GM23338 (cell line): ENCODE data around the gene HOXD9. TPM values are rescaled to one million over a fixed set of nuclear protein-coding genes. Genes with fewer than 3 reads are reported as not detected.

ENCODE experiments used
- ATAC-seq: fragments of 200-7000 bp; cut with Tn5 transposase; 3 replicates; pipeline ENCODE4 v1.9.1; 2020
- DNase-seq: peaks from one replicate; pipeline ENCODE4 v3.0.0-alpha.2; 2015; ENCODE audit warnings: low spot score
- H2AFZ ChIP-seq: fragments of 200-600 bp; sonication (generic); 2 replicates; pipeline ENCODE4 v1.8.0; 2016; ENCODE audit warnings: antibody characterized with exemption, mild to moderate bottlenecking, moderate library complexity
- H3F3A ChIP-seq: fragments of 200-600 bp; sonication (generic); replicated peaks from 2 replicates; pipeline ENCODE4 v1.8.0; 2017; ENCODE audit warnings: antibody characterized with exemption, mixed run types, low read depth
- H3K27ac ChIP-seq: fragments of 200-600 bp; sonication (generic); 2 replicates; pipeline ENCODE4 v1.6.1; 2016; ENCODE audit warnings: low read depth
- H3K27me3 ChIP-seq: fragments of 200-600 bp; sonication (generic); 2 replicates; pipeline ENCODE4 v1.8.0; 2016; ENCODE audit warnings: mild to moderate bottlenecking, mixed run types, moderate library complexity; ENCODE audit not compliant: insufficient read depth
- H3K36me3 ChIP-seq: fragments of 200-600 bp; sonication (generic); 2 replicates; pipeline ENCODE4 v1.8.0; 2016; ENCODE audit warnings: mild to moderate bottlenecking; ENCODE audit not compliant: insufficient read depth
- H3K4me1 ChIP-seq: fragments of 200-600 bp; sonication (generic); 2 replicates; pipeline ENCODE4 v1.8.0; 2016; ENCODE audit warnings: mild to moderate bottlenecking, moderate library complexity; ENCODE audit not compliant: insufficient read depth
- H3K4me2 ChIP-seq: fragments of 200-600 bp; sonication (generic); 2 replicates; pipeline ENCODE4 v1.7.1; 2017; ENCODE audit warnings: mixed run types
- H3K4me3 ChIP-seq: fragments of 200-600 bp; sonication (generic); 2 replicates; pipeline ENCODE4 v1.6.1; 2016; ENCODE audit warnings: mixed run types
- H3K79me2 ChIP-seq: fragments of 200-600 bp; sonication (generic); replicated peaks from 2 replicates; pipeline ENCODE4 v1.8.0; 2017; ENCODE audit warnings: mild to moderate bottlenecking; ENCODE audit not compliant: insufficient read depth
- H3K9me2 ChIP-seq: fragments of 200-600 bp; sonication (generic); 2 replicates; pipeline ENCODE4 v1.8.0; 2017; ENCODE audit not compliant: insufficient read depth
- H4K20me1 ChIP-seq: fragments of 200-600 bp; sonication (generic); replicated peaks from 2 replicates; pipeline ENCODE4 v1.8.0; 2017; ENCODE audit warnings: mild to moderate bottlenecking; ENCODE audit not compliant: insufficient read depth
- H3K27ac Mint-ChIP-seq: 2 replicates; pipeline ENCODE4 v1.8.0; 2020; ENCODE audit warnings: inconsistent platforms, mild to moderate bottlenecking, moderate library complexity, mixed read lengths
- H3K27me3 Mint-ChIP-seq: 3 replicates; pipeline ENCODE4 v1.8.0; 2022; ENCODE audit warnings: low read depth, mild to moderate bottlenecking, moderate library complexity, mixed read lengths, inconsistent platforms; ENCODE audit not compliant: insufficient read depth, poor library complexity
- H3K36me3 Mint-ChIP-seq: 3 replicates; pipeline ENCODE4 v1.8.0; 2021; ENCODE audit warnings: low read depth, mild to moderate bottlenecking, inconsistent platforms, moderate library complexity, mixed read lengths
- H3K4me1 Mint-ChIP-seq: 3 replicates; pipeline ENCODE4 v1.8.0; 2020; ENCODE audit warnings: mild to moderate bottlenecking, inconsistent platforms, mixed read lengths
- H3K4me3 Mint-ChIP-seq: 3 replicates; pipeline ENCODE4 v1.8.0; 2021; ENCODE audit warnings: moderate library complexity, mild to moderate bottlenecking, inconsistent platforms, mixed read lengths
- H3K9me3 Mint-ChIP-seq: 3 replicates; pipeline ENCODE4 v1.8.0; 2020; ENCODE audit warnings: moderate library complexity, mild to moderate bottlenecking, inconsistent platforms, mixed read lengths
- CREB1 ChIP-seq: fragments of 250-450 bp; sonication (Bioruptor Pico); IDR thresholded peaks from 2 replicates; pipeline ENCODE4 v1.5.0; 2020; ENCODE audit warnings: low read depth, mild to moderate bottlenecking, moderate library complexity
- EZH2 ChIP-seq: fragments of 200-600 bp; sonication (generic); IDR thresholded peaks from one replicate; pipeline ENCODE4 v1.8.0; 2017; ENCODE audit warnings: antibody characterized with exemption, mild to moderate bottlenecking, low read depth; ENCODE audit not compliant: unreplicated experiment
- EZH2phosphoT487 ChIP-seq: fragments of 200-600 bp; sonication (generic); IDR thresholded peaks from one replicate; pipeline ENCODE4 v1.8.1; 2018; ENCODE audit warnings: antibody characterized with exemption; ENCODE audit not compliant: unreplicated experiment
- JUNB ChIP-seq: IDR thresholded peaks from one replicate; pipeline ENCODE4 v1.6.1; 2016; ENCODE audit warnings: antibody characterized with exemption; ENCODE audit not compliant: unreplicated experiment
- NANOG ChIP-seq: IDR thresholded peaks from 2 replicates; pipeline ENCODE4 v1.6.1; 2016; ENCODE audit warnings: antibody characterized with exemption, borderline replicate concordance
- POLR2AphosphoS5 ChIP-seq: IDR thresholded peaks from 2 replicates; pipeline ENCODE4 v1.6.1; 2016; ENCODE audit warnings: antibody characterized with exemption, low read depth
- REST ChIP-seq: IDR thresholded peaks from one replicate; pipeline ENCODE4 v1.6.1; 2018; ENCODE audit warnings: antibody characterized with exemption; ENCODE audit not compliant: unreplicated experiment
- STAT1 ChIP-seq: IDR thresholded peaks from one replicate; pipeline ENCODE4 v1.6.1; 2016; ENCODE audit warnings: antibody characterized with exemption; ENCODE audit not compliant: unreplicated experiment
- ZNF114 ChIP-seq: fragments of 250-450 bp; sonication (Bioruptor Pico); IDR thresholded peaks from 2 replicates; pipeline ENCODE4 v1.5.0; 2020; ENCODE audit warnings: mild to moderate bottlenecking, moderate library complexity
- ZNF331 ChIP-seq: fragments of 250-450 bp; sonication (Bioruptor Pico); IDR thresholded peaks from 2 replicates; pipeline ENCODE4 v1.5.0; 2020; ENCODE audit warnings: low read depth, mild to moderate bottlenecking, moderate library complexity
- ZNF462 ChIP-seq: fragments of 250-450 bp; sonication (Bioruptor Pico); IDR thresholded peaks from 2 replicates; pipeline ENCODE4 v1.5.0; 2020; ENCODE audit warnings: mild to moderate bottlenecking, moderate library complexity
- polyA plus RNA-seq: library from polyadenylated mRNA; unstranded; fragments of >200 nt; fragmentation: Nextera tagmentation; extraction: Ambion mirVana; gene quantifications from 2 replicates; pipeline ENCODE4 v1.2.1, GENCODE V29; 2016
- total RNA-seq: library from RNA; depleted of rRNA; stranded (reverse); fragments of >200 nt; shearing (Covaris generic); gene quantifications from 2 replicates; pipeline ENCODE4 v1.2.3, GENCODE V29; 2014
- TF ChIP-seq, protein P1 (sequence below): IDR thresholded peaks from 2 replicates; pipeline ENCODE4 v1.6.1; 2016; ENCODE audit warnings: antibody characterized with exemption
- TF ChIP-seq, protein P2 (sequence below), 2 experiments: fragments of 200-600 bp in 1 of 2; sonication (generic) in 1 of 2; conservative IDR thresholded peaks; 2 replicates each; pipeline versions ENCODE4 v1.5.1 to v1.6.1; 2016 to 2017; ENCODE audit warnings: antibody characterized with exemption in 2 of 2, low read depth in 2 of 2, mild to moderate bottlenecking in 2 of 2, moderate library complexity in 1 of 2

HOXD9 gene
- total and polyA plus RNA-seq, 2 experiments from 2014 or later, result not detected

DNA sequence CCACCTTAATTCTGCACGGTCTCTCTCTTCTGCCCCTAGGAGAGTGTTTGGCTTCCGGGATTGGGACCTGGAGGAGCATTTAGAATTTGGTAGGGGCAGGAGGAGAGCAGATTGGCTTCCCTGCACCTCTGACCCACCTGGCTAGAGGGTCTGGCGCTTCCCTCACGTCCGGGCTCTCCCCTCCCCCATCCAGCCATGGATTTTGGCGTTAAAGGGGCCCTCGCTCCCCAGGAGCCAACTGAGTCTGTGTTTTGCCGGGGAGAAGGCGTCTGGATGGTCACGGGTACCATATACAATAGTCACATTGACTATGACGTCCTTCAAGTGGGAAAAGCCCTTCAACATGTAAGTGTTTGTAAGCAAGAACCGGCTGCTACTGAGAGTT is 41.1 kb downstream of the HOXD9 start:
- no peak for ATAC-seq
- H3K27me3 Mint-ChIP-seq, result peaks cover 100% of the 10 kb centered on the region
- no peak overlapping the region; the same call in 2 of the 3 replicates for H3K4me3 Mint-ChIP-seq
- no peak overlapping the region for H3K27ac Mint-ChIP-seq
- H4K20me1 ChIP-seq, result peaks cover 57% of the 10 kb centered on the region
- no peaks in the 10 kb centered on the region for H3K79me2 ChIP-seq
- H3K36me3 Mint-ChIP-seq, result no peaks in the 10 kb centered on the region
- H3K9me2 ChIP-seq, result no peaks in the 10 kb centered on the region
- TF ChIP-seq STAT1 (no peak), JUNB (no peak), EZH2phosphoT487 (no peak), ZNF331 (CRISPR knock-in tag) (no peak), NANOG (no peak), ZNF462 (CRISPR knock-in tag) (no peak), POLR2AphosphoS5 (no peak), EZH2 (no peak), REST (no peak), ZNF114 (CRISPR knock-in tag) (no peak), CREB1 (CRISPR knock-in tag) (no peak)
- TF ChIP-seq, protein P1, sequence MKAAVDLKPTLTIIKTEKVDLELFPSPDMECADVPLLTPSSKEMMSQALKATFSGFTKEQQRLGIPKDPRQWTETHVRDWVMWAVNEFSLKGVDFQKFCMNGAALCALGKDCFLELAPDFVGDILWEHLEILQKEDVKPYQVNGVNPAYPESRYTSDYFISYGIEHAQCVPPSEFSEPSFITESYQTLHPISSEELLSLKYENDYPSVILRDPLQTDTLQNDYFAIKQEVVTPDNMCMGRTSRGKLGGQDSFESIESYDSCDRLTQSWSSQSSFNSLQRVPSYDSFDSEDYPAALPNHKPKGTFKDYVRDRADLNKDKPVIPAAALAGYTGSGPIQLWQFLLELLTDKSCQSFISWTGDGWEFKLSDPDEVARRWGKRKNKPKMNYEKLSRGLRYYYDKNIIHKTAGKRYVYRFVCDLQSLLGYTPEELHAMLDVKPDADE, result no peak
- TF ChIP-seq, protein P2, sequence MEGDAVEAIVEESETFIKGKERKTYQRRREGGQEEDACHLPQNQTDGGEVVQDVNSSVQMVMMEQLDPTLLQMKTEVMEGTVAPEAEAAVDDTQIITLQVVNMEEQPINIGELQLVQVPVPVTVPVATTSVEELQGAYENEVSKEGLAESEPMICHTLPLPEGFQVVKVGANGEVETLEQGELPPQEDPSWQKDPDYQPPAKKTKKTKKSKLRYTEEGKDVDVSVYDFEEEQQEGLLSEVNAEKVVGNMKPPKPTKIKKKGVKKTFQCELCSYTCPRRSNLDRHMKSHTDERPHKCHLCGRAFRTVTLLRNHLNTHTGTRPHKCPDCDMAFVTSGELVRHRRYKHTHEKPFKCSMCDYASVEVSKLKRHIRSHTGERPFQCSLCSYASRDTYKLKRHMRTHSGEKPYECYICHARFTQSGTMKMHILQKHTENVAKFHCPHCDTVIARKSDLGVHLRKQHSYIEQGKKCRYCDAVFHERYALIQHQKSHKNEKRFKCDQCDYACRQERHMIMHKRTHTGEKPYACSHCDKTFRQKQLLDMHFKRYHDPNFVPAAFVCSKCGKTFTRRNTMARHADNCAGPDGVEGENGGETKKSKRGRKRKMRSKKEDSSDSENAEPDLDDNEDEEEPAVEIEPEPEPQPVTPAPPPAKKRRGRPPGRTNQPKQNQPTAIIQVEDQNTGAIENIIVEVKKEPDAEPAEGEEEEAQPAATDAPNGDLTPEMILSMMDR (conservative IDR thresholded peaks at IDR 0.05; ENCODE audit: low read depth in 2 of 2), result no peak
- no peak overlapping the region for H2AFZ ChIP-seq
- peaks cover 100% of the 10 kb centered on the region for H3K27me3 ChIP-seq
- peaks cover 45% of the 10 kb centered on the region for H3K4me1 ChIP-seq
- no peaks in the 10 kb centered on the region for H3K36me3 ChIP-seq
- peaks cover 36% of the 10 kb centered on the region for H3K4me1 Mint-ChIP-seq
- H3K9me3 Mint-ChIP-seq, result peaks cover 7% of the 10 kb centered on the region; the same call in 1 of the 3 replicates
- H3K4me3 ChIP-seq, result 0 out of 2 replicates have a peak overlapping the region, but pooled peaks have one; percentile 17
- DNase-seq, result peak; percentile 47
- H3F3A ChIP-seq, result peaks cover 19% of the 10 kb centered on the region
- H3K27ac ChIP-seq, result no peak overlapping the region
- peak overlapping the region; percentile 73; the same call in 1 of the 2 replicates for H3K4me2 ChIP-seq
